Stimulated activated CD4-positive, alpha-beta T cell treated with anti-CD3 and anti-CD28 coated beads, TNF-alpha, amount 100 ng/mL, for 24 hours (primary cell): ENCODE results near the gene ADGRD1.
"Not testable (repeated sequence)": the region's sequence is repeated elsewhere in the genome, so short reads cannot be mapped to it uniquely, and the experiment has no call there.

Source experiments
- DNase-seq, 3 experiments: peaks; one replicate each; pipeline ENCODE4 v3.0.0-alpha.2; 2020; ENCODE audit warnings: low read depth in 3 of 3

Gene ADGRD1

DNA sequence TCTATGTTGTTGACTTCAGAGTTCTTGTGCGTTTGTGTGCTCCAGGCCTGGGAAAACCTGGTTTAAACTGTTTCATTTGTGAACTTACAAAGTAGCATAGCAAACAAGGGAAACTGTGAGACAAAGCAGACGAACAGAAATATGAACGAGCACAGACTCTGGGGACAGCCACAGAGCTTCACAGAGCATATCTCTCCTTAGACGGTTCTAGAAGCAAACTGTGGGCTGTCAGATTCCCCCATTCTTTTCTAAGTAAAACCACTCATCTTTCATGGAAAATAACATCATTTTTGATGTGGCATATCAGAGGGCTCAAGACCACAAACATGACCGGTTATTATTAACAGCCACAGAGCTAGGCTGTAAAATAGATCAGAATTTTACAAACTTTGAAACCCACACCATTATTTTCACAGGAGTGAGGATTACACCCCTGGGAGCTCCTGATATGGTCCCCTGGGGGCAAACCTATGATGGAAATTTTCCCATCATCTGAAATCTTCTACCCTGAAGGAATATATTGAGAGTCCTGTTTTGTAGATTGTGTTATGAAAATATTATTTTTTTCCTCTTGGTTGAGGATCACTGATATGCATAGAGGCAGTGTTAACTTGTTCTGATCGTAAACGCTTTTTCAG lies 102.0 kb downstream of the ADGRD1 start:
- no peak for DNase-seq

DNA sequence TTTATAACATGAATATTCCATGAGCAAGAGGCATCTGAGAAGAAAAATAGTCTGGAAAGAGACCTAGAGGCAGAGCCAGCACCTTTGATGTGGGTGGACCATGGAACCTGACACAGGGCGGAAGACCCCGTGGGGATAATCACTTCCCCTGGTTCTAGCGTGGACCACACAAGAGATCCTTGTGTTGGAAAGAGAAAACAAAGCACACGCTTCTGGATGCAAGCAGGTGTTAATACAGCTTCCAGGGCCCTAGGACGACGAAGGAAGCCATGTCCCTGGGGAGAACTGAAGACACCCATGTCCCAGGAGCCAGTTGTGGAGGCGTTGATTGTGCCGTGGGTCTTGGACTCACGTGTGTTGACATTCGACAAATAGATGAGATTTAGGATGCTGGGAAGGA lies 102.9 kb downstream of the ADGRD1 start:
- DNase-seq: no peak

DNA sequence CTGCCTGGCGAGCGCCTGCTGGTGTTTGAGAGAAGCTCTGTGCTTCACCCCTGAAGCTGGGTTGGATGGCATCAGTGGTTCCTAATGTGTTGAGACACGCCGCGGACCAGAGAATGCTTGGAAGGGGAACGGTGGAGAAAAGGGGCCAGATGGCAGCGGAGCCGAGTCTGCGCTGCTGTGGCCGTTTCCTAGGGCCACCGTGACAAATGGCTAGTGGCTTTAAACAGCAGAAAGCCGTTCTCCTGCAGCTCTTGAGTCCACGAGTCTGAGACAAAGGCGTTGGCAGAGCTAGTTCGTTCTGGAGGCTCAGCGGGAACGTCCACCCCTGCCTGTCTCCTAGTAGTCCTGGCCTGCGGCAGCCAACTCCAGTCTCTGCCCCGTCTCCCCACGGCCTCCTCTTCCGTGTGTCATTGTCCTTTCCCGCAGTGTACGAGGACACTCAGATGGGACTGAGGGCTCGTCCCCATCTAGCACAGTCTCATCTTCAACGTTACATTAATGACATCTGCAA lies 103.6 kb downstream of the ADGRD1 start:
- no peak for DNase-seq

DNA sequence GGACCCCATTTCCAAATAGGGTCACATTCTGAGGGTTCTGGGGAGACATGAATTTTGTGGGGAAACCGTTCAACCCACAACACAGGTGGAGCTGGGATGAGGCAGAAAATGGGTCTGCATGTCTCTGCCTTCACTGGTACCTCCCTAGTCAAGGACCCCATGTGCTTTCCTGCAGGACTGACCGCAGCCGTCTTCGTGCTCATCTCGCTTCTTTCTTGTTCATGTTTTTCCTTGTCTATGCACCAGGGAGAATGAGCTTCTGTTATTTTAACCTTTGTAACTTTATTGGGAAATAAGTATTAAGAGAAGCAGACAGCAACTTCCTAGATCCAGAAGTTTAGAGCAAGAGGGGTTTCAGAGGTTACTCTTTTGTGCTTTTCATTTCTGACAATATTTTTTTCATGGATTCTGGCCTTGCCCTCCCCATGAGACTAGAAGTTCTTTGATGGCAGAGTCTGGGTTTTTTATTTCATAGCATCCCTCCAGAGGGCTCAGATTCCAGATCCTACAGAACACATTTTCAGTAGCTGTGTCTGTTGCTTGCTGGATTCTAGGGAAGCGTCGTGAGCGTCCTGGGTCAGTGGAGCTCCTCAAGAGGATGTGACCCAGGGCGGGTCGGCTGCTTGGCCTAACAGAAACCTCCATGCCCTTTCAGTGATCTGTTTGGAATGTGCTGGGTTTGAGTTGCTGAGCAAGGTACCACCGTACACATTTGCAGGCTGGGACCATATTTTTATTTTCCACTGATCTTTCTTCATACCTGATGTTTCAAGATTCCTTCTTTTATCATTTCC lies 104.2 kb downstream of the ADGRD1 start:
- DNase-seq: no peak

DNA sequence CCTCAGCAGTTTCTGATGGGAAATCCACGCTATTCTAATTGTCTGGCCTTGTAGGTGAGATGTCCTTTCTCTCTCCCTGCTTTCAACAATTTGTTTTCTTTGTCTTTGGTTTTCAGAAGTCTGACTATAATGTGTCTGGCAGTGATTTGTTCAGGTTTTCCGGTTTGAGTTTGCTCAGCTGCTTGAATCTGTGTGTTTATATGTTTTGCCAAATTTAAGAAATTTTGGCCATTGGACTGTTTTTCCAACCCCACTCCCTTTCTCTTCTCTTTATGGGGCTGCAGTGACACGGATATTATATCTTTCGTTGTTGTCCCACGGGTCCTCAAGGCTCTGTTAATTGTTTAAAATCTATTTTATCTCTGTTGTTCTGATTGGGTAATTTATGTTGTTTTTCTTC lies 105.0 kb downstream of the ADGRD1 start:
- DNase-seq: no peak

DNA sequence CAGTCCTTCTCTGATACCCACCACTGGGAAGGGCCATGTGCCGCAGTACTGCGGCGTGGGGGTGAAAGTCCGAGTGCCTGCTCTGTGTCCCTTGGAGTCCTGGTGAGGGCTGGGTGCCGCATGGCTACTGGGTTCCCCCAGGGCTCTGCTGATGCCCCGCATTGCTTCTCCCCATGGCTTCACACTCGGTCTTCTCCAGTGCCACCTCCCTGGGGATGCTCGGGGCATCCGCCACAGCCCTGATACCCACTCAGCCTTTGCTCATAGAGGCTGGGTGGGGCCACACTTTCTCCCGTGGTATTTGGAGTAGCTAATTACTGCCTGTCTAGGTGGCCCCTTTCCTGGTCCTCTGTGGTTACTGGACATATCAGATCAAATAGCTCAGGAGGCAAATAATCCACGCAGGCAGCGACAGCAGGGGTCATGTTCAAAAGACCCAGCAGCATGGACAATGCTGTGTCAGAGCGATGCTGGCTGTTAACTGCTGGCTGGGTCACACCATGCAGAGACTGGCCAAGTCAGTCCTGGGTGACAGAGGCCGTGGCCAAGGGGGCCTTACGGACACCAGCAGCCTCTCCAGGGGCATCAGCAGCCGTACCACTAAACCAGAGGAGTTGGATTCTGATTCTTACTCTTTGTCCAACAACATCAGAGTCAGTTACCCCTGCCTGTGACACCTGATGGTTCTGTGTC lies 106.5 kb downstream of the ADGRD1 start:
- no peak for DNase-seq

DNA sequence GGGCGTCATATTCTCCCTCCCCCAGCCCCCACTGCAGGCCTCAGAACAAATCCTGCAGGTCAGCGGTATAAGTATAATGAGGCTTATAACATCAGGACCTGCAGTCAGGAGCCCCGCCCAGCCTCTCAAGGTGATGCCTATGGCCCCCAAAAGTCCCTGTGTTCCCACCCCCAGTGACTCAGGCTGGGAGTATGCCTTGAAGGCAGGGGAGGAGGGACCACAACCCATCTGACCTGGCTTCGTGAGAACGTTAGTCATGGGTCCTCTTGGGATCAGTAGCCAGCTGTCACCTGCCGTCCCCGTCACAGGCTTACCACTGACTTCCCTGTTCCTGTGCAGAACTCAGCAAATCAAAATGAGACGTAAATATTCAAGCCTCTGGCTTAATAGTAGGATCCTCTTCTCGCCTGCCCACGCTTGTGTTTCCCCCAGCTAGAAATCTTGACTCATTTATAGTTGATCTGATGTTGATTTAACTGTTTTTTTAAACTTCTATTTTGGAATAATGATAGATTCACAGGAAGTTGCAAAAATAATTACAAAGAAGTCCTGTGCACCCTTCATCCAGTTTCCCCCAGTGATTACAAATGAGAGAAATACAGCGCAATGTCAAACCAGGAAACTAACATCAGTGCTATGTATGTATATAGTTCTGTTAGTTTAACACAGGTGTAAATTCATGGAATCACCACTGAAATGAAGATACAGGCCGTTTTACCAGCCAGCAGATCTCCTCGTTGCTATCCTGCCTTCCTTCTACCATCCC lies 107.5 kb downstream of the ADGRD1 start:
- no peak for DNase-seq

DNA sequence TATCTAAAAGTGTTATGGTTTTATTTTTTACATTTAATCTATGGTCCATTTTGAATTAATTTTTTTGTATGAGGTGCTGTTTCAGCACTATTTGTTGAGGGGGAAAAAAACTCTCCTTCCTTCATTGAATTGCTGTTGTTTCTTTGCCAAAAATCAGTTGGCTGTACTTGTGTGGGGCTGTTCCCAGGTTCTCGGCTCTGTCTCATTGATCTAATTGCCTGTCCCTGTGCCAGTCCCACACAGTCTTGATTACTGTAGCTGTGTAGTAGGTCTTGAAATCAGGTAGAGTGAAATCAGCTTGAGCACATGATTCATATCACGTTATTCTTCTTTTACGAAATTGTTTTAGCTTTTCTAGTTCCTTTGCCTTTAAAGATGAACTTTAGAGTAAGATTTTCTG lies 109.7 kb downstream of the ADGRD1 start:
- DNase-seq: no peak

- no peak for DNase-seq
These were observed 110.3 kb downstream of the ADGRD1 start for GRCh38 chr12:131063960-131064359.

- DNase-seq: no peak
These were observed 111.6 kb downstream of the ADGRD1 start for GRCh38 chr12:131065279-131065678.

DNA sequence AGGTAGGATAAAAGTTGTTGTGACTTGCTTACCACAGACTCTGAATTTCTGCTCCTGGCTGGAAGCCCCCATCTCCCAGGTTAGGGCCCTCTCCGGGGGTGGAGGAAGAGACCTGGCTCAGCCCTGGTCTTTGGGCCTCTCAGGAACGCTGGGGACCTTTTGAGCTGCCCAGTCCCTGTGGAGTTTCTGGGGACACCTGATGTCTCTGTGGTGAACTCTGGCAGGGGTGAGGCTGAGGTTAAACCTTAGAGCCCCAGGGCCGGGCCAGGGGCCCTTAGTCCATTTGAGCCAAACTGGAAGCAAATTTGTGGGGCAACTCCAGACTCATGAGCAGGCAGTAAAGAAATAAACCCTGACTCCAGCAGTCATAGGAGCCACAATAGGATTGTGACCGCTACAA lies 112.1 kb downstream of the ADGRD1 start:
- no peak for DNase-seq

GRCh38 chr12:131066207-131066885 lies 112.6 kb downstream of the ADGRD1 start:
- DNase-seq: no peak

GRCh38 chr12:131066886-131067490 lies 113.3 kb downstream of the ADGRD1 start:
- no peak for DNase-seq

DNA sequence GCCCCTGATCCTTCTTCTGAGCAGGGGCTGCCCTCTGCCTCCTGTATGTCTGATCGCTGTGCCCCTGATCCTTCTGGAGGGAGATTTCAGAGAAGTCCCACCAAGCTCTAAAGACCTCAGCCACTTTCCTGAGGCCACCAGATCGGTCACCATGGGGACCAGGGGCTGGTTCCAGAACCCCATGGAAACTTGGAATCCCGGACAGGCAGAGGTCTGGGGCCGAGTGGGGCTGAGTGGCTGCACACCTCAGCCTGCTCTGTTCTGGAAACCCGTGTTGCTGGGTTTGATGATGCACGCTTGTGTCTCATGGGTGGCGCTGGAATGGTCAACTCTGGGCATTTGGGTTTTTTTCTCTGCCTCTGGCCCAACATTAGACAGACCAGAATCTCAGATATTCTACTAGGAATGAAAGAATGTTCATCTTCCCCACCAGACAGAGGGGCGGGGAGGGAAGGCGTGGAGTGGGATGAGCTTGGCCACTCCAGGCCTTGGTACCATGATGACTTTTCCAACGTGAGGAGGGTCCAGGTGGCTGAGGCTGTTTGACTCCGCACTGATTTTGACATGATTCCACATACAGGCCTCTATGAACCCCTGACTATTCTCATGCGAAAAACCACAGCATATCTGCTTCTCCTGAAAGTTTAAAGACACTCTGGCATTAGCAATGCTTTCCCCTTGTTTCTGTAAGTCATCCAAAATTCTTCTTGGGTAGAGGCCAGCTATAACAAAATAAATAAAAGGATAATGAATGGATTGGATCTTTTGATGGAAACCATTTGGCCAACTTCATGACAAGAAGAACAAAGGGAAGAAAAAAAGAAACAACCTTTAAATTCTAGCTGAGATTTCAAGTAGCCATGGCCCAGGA lies 114.5 kb downstream of the ADGRD1 start:
- DNase-seq: no peak

DNA sequence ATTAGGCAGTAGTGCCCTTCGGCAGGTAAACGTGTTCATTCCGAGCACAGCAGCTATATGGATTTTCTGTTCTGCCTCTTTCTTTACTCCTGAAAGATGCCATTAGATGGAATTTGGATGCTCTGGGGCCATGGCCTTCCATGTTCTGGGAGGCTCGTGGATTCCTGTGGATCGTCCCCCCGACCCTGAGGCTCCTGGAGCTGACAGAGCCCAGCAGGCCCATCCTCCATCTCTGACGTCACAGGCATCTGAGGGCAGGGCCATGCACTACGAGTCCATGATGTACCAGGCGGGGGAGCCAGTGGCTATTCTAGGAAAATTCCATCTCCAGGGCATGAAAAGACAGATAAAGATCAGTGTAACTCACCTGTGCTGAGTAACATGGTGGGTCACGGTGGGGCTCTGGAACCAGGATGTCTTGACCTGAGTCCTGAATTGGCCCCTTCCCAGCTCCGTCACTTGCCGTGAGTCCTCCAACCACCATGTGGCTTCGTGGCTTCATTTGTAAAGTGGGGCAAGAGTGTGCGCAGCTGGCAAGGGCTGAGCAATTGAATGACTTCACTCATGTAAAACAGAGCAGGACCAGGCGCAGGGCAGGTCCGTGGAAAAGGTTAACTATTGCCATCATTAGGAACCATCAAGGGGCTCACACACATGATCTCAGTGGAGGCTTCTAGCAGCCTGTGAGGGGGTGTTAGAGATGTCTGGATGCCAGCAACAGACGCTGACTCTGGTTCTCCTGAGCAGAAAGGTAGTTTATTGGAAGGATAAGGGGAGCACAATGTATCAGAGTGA lies 115.4 kb downstream of the ADGRD1 start:
- not testable (repeated sequence) for DNase-seq

GRCh38 chr12:131070136-131070535 lies 116.4 kb downstream of the ADGRD1 start:
- DNase-seq: not testable (repeated sequence)

DNA sequence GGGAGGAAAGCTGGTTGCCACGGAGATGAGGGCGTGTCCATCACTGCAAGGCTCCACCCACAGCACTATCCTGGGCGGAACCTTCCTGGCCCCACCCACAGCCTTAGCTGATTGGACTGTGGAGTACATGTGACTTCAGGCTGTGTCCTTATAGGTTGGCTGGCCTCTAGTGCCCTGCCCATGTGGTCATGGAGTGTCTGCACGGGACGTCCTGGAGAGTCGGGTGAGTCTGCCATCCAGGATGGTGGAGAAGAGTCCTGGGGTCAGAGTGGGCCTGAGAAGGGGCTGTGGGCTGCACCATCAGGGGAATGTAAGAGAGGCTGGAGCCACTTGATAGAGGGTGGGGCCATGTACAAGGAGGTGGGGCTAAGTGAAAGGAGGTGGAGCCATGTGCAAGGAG lies 117.0 kb downstream of the ADGRD1 start:
- not testable (repeated sequence) for DNase-seq

- not testable (repeated sequence) for DNase-seq
These were observed 117.6 kb downstream of the ADGRD1 start for GRCh38 chr12:131071234-131071820.

- DNase-seq: not testable (repeated sequence)
These were observed 118.2 kb downstream of the ADGRD1 start for GRCh38 chr12:131071950-131072349.
